LoVo (cell line): Measurements from ENCODE around the gene POLR2L.
A peak's percentile ranks its signal among the peaks of the same experiment; 100 is the strongest.

ENCODE experiments used
- DNase-seq: peaks from one replicate; pipeline ENCODE4 v3.0.0-alpha.2; 2016; ENCODE audit warnings: low spot score

POLR2L gene

DNA sequence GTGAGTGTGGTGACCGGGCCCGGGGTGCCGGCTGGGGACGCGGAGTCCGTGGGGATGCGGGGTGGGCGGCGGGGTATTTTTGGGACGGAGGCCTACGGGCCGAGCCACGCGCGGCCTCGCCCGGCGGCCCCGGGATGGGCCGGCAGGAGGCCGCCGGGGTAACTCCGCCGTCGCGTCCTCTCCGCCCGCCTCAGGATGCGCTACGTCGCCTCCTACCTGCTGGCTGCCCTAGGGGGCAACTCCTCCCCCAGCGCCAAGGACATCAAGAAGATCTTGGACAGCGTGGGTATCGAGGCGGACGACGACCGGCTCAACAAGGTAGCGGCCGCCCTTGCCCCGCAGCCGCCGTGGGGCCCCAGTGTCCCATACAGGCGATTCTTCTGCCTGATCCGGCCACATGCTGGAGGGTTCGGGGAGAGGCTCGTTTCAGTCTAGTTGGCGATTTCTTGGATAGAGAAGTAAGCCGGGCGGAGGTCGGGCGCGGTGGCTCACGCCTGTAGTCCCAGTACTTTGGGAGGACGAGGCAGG is 32.2 kb downstream of the POLR2L start:
- DNase-seq: no peak

GRCh38 chr11:809287-810039 is 32.9 kb downstream of the POLR2L start, which contains the start of gene RPLP2:
Gene RPLP2 (plus strand): TSS chr11:809967. CDS start chr11:810235, 268 bp downstream.
- DNase-seq: peak; percentile 95

DNA sequence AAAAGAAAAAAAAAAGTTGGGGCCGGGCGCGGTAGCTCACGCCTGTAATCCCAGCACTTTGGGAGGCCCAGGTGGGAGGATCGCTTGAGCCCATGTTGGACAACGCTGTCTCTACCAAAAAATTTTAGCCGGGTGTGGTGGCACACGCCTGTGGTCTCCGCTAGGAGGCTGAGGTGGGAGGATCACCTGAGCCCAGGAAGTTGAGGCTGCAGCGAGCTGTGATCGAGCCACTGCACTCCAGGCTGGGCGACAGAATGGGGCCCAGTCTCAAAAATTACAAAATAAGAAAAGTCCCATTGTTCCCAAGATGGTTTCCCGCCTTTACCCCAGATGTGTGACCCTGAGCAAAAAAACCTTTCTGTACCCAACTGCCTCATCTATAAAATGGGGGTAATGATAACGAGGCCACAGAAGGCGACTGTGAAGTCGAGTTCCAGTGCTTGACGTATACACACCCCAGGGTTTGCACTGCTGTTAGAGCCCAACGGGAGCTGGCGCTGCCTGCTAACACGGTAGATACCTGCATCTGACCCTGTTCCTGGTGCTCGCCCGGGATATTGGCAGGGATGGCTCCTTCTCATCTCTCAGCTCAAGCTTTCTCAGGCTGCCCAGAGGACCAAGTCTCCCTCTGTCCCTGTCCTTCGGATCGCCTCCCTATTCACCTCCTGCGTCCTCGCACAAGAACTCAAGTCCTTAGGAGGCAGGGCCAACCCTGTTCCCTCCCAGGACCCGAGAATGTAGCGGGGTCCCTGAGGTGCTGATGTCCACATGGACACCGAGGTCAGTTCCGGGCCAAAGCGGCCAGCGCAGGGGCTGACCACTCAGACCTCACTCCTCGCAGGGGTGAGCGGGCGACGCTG is 33.7 kb downstream of the POLR2L start:
- peak; percentile 38 for DNase-seq

DNA sequence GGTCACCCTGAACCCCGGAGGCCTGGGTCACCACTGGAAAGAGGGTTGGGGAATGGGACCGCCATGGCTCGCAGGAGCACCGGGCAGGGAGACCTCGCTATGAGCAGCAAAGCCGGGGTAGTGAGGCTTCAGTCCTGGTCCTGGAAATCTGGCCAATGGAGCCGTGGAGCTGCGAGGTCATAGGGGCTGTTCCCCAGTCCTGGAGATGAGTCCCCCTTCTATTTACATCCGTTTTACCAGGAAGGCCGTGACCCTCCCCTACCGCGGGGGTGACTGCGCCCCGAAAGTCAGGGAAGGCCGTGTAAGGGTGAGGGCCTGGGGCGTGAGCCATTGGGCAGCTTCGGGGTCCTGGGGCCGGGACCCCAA is 37.7 kb downstream of the POLR2L start:
- DNase-seq: no peak

GRCh38 chr11:803770-804598 is 38.3 kb downstream of the POLR2L start:
- DNase-seq: no peak

GRCh38 chr11:803467-803742 is 38.9 kb downstream of the POLR2L start:
- no peak for DNase-seq

GRCh38 chr11:802693-803466 is 39.4 kb downstream of the POLR2L start:
- DNase-seq: no peak

- DNase-seq: no peak
Measured at GRCh38 chr11:802018-802617, 40.2 kb downstream of the POLR2L start.

DNA sequence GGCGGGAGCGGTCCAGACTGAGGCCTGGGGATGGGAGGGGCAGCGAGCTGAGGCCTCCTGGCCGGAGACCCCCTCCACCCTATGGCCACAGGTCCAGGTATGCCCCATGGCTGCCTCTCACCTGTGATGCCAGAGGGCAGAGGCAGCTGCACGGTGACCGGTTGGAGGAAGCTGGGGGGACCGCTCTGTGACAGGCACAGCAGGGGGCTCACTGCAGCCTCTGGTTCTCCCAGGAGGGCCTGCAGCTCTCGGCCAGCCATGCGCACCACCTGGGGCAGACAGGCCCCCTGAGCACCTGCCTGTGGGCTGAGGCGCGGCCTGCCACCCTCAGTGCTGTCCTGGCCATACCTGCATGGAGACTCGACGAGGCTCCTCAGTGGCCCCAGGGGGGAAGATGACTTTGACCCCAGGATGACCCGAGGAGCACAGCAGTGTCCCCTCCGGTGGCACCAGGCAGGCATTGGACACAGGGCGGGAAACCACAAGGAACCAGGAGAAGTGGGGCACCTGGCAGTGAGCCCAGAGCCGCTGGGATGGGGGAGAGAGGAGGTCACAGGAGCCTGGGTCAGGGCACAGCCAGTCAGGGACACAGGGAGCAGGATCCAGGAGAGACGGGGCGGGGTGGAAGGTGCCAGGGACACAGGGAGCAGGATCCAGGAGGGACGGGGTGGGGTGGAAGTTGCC is 41.1 kb downstream of the POLR2L start:
- no peak for DNase-seq

DNA sequence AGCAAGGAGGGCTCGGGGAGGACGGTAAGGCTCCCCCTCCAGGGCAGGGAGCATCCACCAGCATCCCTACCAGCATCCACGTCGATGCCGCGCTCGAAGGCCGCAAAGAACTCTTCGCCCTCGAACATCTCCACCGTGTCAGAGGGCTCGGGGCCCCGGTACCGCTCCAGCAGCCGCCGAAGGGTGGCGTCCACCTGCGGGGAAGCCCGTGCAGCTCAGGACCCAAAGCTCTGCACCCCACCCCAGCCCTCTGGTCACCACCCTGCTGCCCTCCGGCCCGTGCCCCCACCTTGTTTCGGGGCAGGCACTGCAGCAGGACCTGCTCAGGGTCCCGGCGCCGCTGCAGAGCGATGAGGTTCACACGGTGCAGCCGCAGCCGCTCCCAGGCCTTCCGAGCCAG is 41.9 kb downstream of the POLR2L start:
- DNase-seq: no peak

- no peak for DNase-seq
Measured at GRCh38 chr11:799641-800316, 42.5 kb downstream of the POLR2L start.

DNA sequence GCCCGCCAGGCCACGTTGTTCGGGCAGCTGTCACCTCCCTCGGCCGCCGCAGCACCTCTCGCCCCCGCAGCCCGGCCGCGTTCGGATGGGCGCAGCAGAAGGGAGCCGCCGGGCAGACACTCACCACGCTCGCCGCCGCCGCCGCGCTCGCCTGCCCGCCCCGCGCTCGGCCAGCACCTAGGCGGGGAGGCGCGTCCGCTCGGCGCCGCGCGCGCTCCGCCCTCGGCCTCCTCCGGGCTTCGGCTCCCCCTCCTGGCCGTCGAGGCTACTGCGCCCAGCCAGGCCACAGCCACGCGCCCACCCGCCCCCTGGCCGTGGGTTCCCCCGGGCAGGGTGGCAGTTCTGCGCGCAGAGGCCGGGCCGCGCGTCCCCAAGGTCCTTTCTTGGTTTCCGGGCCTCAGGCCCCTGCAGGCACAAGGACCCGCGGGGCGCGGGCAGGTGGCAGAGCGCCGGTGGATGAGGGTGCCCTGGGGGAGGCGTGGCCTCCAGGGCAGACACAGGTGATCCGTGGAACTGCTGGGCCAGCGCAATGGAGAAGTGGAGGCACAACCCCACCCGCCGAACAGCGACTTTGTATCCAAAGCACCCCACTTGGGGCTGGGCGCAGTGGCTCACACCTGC is 44.1 kb downstream of the POLR2L start, which contains the start of gene SLC25A22:
Gene SLC25A22 (minus strand): TSS at position 189 of the 621 bp plus-strand sequence. CDS start 3,275 bp downstream, outside the sequence.
- peak; percentile 84 for DNase-seq

DNA sequence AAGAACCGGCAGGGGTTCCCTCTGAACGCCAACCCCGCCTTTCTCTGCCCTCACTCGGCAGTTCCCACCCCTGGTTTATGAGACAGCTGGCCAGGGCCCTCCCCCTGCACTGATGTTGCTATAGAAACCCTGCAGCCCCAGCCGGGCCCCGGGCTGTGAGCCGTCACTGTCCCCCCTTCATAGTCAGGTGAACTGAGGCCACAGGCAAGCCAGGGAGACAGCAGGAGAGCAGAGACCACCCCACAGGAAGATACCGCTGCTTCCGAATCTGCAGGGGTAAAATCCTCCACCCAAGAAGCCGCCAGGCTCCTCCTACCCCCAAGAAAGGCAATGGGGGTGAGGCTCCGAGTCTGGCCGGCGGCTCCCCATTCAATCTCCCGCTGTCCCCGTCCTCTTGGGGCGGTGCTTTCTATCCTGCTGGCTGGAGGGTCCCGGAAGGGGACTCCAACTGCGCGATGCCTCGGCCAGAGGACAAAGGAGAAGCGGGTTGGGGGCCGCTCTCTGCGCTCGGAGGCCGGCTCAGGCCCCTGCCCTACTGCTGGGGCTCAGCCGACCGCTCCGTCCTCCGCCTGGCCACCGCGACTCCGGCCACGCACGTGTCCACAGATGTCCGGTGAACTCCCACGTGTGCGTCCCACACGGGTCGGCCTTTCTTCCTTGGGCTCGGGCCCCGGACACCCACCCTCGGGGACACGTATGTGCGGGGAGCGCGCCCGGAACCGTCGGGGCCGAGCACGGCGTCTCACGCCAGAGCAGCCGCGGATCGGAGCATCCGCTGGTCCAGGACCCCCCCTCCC is 44.8 kb downstream of the POLR2L start:
- DNase-seq: peak; percentile 59

- DNase-seq: no peak
Measured at GRCh38 chr11:796565-797295, 45.6 kb downstream of the POLR2L start.

GRCh38 chr11:795634-796564 is 46.4 kb downstream of the POLR2L start:
- DNase-seq: peak; percentile 80

DNA sequence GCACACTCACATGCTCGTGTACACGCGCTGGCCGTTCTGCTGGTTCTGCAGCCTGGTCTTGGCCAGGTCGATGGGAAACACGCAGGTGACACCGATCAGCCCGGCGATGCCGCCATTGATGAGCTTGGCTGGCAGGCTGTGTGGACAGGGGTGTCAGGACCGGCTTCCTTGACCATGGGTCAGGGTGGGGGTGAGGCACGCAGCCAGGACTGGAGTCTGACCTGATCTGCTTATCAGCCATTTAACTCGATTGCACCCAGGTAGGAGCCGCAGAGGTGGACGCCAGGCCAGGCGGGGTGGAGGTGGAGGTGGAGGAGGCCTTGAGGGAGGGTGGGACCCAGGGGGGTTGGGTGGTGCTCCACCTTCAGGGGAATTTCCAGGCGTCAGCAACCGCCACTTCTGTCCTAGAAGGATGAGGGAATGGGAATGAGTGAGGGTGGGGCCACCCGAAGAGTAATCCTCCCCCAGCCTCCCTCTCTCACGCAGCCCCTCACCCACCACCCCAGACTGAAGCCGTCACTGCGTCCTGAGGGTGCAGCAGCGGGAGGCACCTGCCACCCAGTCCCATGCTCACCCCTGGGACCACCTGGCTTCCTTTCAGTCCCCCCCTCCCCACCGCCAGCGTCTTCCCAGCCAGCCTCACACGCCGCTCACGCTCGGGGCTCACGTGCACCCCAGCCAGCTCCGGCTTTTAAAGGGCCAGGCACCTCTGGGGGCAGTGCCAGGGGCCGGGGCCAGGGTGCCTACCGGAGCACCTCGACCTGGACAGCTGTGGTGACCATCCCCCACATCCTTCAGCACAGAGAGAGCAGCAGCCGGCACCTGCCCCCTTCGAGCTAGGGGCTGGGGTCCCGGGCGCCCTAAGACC is 47.3 kb downstream of the POLR2L start:
- DNase-seq: no peak
